ENCODE results near the gene PTPRN2.

Gene PTPRN2

DNA sequence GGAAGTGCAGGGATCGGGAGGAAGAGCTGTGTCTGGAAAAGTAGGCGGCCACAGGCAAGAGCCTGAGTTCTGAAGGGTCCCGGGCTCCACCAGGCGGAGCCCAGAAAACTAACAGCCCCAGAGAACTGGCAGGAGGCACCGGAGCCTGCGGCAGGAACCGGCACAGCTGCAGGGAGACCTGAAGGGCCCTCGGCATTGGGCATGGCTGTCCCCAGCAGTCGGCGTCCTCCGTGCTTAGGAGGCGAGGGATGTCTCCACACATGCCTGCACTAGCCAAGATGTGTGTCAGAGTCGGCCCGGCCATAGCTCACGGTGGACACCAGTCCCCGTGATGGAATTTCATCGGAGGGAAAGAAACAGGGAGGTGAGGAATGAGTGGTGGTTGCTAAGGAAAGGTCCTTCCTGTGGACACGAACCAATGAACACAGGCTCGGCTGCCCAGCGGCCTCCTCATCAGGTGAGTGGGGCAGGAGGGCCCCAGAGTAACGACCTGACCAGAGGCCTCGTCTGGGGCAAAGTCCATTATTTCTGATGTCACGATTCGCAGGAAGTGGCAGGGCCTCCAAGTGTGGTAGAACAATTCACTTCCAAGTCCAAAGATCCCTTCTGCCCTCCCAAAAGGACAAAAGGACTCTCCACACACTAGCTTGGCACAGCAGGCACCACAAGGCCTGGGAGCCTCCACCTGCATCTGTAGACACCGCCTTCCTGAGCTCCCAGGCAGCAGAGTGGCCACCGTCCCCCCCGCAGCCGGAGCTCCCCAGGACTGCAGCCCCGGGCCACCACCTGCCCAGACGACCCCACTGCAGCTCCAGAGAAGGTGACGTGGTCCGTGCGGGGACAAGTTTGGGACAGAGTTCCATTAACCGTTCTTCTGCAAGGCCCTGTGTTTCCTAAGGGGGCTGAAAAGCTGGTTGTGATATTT lies 444.2 kb downstream of the PTPRN2 start:
- no peak for DNase-seq

GRCh38 chr7:158142657-158143056 lies 445.0 kb downstream of the PTPRN2 start:
- no peak for DNase-seq

DNA sequence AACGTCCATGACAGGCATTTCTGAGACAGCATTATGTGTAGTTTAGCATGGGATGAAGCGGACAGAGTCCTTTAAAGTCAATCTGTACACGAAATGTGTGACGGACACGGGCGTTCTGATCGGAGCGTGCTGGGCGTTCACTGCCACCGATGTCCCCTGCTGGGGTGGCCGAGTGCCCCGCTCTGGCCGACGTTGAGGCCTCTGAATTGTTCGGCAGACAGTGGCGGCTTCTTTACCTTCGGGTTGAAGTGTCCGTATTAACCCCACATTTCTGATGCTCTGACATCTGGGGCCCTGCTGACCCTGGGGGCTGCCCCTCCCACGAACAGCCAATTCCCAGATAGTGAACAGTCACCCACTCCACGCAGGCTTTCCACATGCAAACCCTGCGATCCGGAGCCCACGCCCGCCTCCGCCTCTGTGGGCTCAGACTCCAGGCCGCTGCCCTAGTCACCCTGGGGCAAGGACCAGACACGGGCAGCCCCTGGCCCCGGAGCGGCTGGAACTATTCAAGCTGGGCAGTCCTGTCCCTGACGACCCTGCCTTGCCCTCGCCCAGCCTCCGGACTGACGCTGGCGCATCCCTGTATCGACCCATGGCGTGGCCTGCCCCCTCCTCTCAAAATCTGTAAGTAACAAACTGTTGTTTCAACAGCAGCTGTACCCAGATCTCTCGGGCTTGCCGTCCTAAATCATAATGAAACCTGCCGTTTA lies 445.7 kb downstream of the PTPRN2 start:
- no peak for DNase-seq

DNA sequence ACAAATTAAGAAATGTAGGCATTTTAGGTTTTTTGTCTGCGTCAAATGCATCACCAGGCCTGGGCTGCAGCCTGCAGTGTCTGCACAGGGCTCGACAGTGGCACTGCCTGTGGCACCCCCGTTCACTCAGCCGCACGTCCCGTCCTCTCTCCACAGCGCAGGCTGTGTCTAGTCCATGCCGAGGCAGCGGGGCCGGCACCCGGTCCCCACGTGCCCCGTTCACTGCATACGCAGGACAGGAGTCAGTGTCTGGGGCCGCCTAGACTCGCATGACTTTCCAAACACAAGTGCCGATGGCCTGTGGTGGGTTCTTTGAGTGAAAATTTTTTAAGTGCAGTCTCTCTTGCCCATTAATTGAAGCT lies 446.4 kb downstream of the PTPRN2 start:
- no peak for DNase-seq

GRCh38 chr7:158140538-158141220 lies 446.9 kb downstream of the PTPRN2 start:
- DNase-seq, result no peak

DNA sequence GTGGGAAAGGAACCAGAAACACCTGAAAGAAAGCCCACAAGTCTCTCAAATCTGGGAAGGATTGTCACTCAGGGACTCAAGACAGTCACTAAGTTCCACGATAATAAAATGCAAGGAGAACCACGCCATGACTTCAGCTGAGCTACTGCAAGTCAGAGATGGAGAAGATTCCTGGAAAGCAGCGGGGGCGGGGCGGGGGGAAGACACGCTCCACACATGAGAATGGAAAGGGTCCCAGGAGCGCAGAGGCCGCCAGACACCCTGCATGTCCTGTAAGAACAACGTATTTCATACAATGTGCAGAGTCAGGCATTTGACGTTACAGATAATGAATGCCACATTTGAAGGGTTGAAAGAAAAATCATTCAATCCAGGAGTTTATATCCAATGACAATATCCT lies 448.1 kb downstream of the PTPRN2 start:
- no peak for DNase-seq

- DNase-seq, result no peak
Observed at GRCh38 chr7:158138329-158138597, 449.4 kb downstream of the PTPRN2 start.

GRCh38 chr7:158137516-158138328 lies 449.9 kb downstream of the PTPRN2 start:
- DNase-seq, result no peak

DNA sequence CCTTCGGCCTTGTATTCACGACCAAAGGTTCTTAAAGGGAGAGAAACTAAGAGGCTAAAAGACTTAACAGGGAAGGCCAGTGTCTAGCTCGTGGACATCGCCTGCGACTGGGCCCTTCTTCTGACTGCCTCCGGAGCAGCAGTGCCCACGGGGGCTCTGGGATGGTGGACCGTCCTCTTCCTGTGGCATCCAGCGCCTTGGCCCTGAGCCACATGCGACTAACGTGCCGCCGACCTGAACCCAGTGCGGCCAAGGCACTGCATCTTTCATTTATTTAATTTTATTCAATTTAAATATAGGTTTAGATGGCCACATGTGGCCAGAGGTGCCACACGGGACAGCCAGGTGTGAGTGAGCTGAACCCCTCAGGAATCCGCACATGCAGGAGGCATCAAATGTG lies 451.7 kb downstream of the PTPRN2 start:
- DNase-seq, result no peak

GRCh38 chr7:158134824-158135223 lies 452.8 kb downstream of the PTPRN2 start:
- no peak for DNase-seq

DNA sequence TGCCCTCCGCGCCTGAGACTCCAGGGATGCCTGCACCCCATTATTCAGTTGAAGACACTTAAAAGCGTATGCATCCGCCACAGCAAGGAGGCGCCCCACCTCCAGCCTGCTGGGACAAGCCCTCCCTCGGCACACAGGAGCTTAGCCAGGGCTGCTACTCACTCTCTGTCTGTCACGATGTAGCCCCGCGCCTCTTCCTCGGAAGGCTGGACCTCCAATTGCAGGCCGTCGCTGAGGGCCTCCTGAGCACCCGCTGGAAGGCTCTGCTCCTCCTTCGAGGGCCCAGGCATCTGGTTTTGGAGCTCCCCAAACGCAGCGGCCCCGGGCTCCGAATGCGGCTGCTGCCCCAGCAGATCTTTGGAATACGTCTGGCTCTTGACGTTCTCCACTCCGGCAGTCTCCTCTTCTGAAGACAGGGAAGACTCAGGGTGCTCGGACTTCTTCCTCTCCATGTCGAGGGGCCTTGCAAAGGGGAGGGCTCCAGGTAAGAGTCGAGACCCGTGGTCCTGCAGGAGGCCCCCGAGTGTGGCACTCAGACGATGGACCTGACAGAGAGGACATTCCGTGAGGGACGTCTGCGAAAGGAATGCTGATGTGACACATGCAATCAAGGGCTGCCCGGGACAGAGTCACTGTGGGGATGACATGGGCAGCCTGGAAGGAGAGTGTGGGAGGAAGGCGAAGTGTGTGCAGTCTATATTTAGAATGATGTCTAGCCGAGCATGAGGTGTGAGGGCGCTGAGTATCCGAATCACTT lies 453.9 kb downstream of the PTPRN2 start:
- no peak for DNase-seq

DNA sequence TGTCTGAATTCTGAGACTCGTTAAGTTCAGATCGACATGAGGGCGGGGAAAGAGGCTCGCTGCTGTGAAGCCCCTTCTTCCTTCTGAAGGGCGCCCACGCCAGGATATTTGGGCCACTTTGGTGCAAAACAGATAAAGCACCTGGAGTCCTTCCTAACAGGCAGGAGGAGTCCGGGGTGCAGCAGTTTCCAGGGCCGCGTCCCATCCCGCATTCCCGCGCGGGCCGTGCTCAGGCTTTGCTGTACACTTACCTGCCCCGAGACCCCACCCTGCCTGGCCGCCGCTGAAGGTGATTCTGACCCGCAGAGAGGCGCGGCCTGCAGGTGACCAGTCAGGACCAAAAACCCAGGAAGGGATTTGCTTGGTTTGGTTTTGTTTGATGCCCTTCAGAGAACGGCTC lies 454.6 kb downstream of the PTPRN2 start:
- DNase-seq, result no peak

DNA sequence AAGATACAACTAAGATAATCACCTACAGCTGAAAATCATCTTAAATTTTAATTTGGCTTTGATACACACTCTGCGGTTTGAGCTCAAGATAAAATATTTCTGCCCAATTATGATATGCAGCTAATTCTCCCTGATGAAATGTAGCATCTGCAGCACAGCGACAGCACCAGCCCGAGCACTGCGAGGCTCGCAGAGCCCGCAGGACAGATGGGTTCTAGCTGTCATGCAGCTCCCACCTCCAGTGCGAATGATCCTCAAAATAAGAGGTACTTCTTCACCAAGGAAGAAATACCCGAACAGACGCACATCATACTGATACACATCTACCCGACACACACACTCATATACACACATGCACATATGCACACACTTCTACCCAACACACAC lies 457.6 kb downstream of the PTPRN2 start:
- DNase-seq, result no peak

DNA sequence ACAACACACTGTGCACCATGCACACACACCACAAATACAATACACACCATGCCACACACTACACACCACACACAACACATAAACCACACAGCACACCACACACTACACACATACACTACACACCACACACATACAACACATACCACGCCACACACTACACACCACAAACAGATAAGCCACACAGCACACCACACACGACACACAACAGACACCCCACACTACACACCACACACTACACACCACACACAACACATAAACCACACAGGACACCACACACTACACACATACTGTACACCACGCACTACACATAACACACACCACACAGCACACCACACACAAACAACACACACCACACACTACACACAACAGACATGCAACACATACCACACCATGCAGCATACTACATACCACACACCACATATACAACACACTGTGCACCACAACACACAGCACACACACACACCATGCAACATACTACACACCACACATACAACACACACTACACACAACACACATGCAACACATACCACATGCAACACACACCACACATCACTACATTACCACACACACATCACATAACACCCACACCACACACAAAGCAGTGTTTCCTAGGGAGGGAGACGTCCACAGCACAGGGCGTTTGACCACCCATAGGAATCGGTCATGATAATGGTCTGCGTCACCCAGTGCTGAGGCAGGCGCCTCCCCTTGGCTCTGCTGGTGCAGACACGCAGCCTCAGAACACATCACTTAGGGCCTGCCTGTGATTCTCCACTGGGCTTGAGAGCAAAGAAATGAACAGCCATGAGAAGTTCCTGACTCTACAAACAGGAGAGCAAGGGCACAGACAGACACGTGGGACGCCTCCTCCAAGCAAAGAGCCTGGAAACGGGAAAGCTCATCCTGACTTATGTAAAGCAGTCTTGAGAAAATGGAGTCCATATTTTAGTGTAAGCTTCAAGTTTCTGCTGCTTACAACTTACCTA lies 458.3 kb downstream of the PTPRN2 start:
- no peak for DNase-seq

- DNase-seq, result no peak
Observed at GRCh38 chr7:158128572-158128971, 459.1 kb downstream of the PTPRN2 start.

- DNase-seq, result no peak
Observed at GRCh38 chr7:158127241-158127640, 460.4 kb downstream of the PTPRN2 start.

DNA sequence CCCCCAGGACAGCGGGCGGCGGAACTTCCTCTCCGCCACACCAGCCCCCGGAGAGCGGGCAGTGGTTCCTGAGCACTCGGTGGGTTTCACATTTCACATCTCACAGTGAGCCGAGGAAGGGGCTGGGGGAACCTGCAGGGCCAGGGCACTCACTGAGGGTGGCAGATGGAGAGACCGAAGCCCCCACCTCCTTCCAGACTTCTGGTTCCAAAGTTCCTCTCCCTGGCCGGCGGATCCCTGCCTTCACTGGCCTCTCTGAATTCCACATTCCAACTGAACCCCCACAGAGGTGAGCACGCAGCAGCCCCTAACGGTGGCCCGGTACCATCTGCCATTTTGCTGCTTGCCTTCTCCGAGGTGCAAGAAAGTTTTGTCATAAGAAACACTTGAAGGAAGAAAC lies 461.0 kb downstream of the PTPRN2 start:
- DNase-seq, result no peak

DNA sequence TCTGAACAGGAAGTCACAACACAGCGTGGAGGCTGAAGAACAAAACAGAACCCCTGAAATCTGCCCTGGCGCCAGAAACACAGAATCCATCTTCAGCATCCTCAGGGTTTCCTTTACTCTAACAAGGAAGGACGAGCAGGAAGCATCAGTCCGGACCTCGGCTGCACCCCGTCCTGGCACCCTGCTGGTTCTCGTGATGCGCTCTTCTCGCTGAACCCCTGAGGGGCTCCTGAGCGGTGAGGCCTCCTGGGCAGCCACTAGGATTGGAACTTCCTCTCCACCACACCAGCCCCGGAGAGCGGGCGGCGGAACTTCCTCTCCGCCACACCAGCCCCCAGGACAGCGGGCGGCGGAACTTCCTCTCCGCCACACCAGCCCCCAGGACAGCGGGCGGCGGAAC lies 461.9 kb downstream of the PTPRN2 start:
- DNase-seq, result no peak

- DNase-seq, result no peak
Observed at GRCh38 chr7:158125091-158125490, 462.5 kb downstream of the PTPRN2 start.

DNA sequence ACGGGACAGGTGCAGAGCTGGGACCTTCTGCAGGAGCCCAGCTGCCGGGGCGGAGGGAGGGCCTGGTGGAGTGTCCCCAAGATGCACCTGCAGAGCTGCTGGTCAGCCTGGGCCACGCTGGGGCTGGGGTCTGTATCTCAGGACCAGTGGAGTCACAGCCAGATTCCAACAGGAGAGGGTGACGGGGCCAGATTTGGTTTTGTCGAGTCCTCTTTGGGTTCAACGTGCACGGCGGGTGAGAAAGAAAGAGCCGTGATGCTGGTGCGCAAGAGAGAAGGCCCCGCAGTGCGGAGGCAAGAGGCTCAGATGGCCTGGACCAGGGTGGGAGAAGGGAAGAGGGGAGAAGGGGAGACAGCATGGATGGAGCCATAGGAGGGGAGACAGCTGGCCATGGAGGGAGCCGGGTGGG lies 462.9 kb downstream of the PTPRN2 start:
- DNase-seq, result no peak

DNA sequence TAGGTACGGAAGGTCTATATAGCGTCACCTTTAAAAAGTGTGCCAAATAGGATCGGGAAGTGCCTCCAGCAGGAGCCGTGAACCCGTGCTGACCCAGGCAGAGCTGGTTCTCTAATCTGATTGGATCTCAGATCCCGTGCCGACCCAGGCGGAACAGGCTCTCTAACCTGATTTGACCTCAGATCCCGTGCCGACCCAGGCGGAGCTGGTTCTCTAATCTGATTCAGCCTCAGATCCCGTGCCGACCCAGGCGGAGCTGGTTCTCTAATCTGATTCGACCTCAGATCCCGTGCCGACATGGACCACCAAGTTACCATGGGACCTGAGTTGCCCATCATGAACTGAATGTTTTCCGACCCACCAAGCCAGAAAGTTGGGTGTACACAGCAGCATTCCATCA lies 463.9 kb downstream of the PTPRN2 start:
- no peak for DNase-seq
